ENCODE results near the gene RGS3.

- TF ChIP-seq POLR2A (IDR thresholded peaks at IDR 0.05) (no peak), CTCF (IDR thresholded peaks at IDR 0.05) (no peak)
These were observed 172.1 kb downstream of the RGS3 start for GRCh38 chr9:113635586-113635985.
